HUDEP-2 (cell line): Measurements from ENCODE around the gene ZFYVE27.

Experiments
- DNase-seq, 76 experiments: peaks; one replicate each; lab custom pipeline; 2025; ENCODE audit not compliant: unreplicated experiment in 76 of 76; lab: John Stamatoyannopoulos, UW

ZFYVE27 gene

DNA sequence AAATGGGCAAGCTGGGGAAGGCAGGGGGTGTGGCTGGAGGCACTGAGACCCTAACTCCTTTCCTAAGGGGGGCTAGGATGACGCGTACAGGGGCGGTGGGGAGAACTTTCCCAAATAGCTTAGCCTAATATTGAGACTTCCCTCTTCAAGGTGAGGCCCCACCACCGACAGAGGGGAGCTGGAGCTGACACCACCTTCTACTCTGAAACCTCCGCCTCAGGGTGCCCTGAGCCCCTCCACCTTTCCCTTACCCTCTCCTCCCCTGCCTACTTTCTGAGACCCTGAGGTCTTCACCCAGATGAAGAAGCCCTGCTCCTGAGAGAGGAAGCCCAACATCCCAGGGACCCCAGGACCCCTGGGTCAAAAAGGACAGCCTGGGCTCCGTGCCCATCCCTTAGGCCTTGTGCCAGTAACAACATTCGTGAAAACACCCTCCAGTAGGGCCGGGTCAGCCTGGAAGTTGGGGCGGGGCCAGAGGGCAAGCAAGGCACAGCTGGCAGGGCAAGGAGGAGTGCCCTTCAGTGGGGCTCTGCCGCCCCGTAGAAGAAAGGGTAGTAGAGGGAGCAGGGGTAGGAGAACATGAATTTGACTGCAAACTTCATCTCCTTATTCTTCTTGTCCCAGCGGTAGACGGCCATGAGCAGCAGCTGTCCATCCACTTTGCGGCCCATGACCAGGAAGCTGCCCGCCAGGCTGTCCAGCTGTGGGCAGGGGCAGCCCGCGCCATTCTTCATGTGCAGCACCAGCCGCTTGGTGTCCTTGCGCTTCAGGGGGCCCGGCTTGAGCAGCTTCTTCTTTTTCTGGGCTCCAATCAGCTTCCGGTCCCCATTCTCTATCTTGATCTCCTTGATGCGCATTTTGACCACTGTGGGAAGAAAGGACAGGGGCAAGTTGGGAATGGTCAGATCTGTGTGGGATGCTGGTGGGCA is 30.3 kb downstream of the ZFYVE27 start:
- no peak for DNase-seq

GRCh38 chr10:97768322-97769315 is 31.7 kb downstream of the ZFYVE27 start:
- DNase-seq = no peak

DNA sequence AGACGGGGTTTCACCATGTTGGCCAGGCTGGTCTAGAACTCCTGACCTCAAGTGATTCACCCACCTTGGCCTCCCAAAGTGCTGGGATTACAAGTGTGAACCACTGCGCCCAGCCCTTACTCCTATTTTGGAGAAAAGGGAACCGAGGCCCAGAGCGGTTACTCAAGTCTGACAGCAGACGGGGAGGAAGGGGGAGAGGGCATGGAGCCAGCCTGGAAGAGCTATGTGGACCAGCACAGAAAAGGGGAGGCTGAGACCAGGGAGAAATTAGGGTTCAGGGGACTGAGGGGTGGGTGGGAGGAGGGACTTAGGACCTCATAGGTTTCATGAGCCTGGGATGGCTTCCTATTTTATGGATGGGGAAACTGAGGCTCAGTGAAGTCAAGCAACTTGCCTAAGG is 33.3 kb downstream of the ZFYVE27 start:
- DNase-seq = no peak

GRCh38 chr10:97771055-97771891 is 34.3 kb downstream of the ZFYVE27 start:
- peak in 16 of 76 experiments; percentile 8 to 60 (median 20) for DNase-seq

GRCh38 chr10:97771913-97772823 is 35.2 kb downstream of the ZFYVE27 start, which contains the start of gene SFRP5:
Gene SFRP5 (minus strand): TSS chr10:97771999. CDS start chr10:97771833, 166 bp downstream.
- peak in 21 of 76 experiments; percentile 5 to 55 (median 24) for DNase-seq

- DNase-seq = no peak
Observed at GRCh38 chr10:97773096-97773495, 36.2 kb downstream of the ZFYVE27 start.

- DNase-seq = no peak
Observed at GRCh38 chr10:97774811-97775294, 37.9 kb downstream of the ZFYVE27 start.

DNA sequence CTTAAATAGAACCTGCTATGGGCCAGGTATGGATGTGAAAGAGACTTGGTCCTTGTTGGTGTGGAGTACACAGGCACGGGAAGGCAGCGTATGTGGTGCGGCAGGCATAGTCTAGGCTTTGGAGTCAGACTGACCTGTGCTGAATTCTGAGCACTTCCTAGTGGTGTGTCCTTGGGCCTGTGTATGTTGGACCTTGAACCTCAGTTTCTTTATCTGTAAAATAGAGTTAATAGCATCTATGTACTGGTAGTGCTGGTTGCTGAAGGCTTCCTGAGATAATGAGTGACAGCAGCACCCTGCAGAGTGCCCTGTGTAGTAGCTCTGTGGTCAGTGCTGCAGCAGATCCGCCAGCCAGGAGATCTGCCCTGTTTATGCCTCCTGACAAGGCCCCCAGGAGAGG is 40.2 kb downstream of the ZFYVE27 start:
- DNase-seq = no peak

GRCh38 chr10:97778452-97779302 is 41.7 kb downstream of the ZFYVE27 start:
- DNase-seq = no peak

- DNase-seq = no peak
Observed at GRCh38 chr10:97779492-97779891, 42.6 kb downstream of the ZFYVE27 start.

GRCh38 chr10:97779975-97780374 is 43.0 kb downstream of the ZFYVE27 start:
- no peak for DNase-seq

GRCh38 chr10:97780841-97781617 is 44.1 kb downstream of the ZFYVE27 start:
- DNase-seq = no peak

- DNase-seq = peak in 2 of 76 experiments; percentile 12 to 18
Observed at GRCh38 chr10:97781618-97782331, 44.8 kb downstream of the ZFYVE27 start.

DNA sequence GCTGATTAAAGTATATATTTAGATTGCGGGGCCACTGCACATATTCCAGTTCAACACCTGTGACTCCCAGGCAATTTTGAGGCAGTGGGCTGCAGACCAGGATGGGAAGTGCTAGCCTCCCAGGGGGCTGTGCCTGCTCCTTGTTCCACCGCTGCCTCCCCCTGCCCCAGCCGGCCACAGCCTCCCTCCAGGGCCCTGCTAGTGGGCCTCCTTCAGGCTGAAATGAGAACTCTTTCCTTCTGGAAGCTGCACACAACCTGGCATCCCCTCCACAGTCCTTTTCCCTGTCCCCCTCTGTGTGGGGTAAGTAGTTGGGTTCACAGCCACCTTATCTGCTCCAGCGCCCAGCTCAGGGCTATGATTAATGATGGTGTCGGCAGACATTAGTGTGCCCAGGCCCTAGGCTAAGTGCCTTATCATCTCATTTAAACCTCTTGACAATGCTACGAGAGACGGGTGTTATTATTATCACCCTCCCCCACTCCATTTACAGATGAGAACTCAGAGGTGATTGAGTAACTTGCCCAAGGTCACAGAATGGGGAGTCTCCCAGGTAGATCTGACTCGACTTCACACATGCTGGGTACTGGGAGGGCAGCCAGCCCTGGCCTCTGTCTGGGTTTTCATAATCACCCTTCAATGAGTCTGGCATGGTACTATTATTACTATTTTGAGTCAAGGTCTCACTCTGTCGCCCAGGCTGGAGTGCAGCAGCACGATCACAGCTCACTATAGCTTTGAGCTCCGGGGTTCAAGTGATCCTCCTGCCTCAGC is 45.7 kb downstream of the ZFYVE27 start:
- DNase-seq = peak in 19 of 76 experiments; percentile 8 to 51 (median 21)

GRCh38 chr10:97784200-97784810 is 47.4 kb downstream of the ZFYVE27 start:
- no peak for DNase-seq
